ENCODE measurements around the gene ZFP57. TPM values are rescaled to one million over a fixed set of nuclear protein-coding genes. Genes with fewer than 3 reads are reported as not detected.

The ZFP57 gene
- total RNA-seq, 1 experiment from 2014 or later, result not detected

DNA sequence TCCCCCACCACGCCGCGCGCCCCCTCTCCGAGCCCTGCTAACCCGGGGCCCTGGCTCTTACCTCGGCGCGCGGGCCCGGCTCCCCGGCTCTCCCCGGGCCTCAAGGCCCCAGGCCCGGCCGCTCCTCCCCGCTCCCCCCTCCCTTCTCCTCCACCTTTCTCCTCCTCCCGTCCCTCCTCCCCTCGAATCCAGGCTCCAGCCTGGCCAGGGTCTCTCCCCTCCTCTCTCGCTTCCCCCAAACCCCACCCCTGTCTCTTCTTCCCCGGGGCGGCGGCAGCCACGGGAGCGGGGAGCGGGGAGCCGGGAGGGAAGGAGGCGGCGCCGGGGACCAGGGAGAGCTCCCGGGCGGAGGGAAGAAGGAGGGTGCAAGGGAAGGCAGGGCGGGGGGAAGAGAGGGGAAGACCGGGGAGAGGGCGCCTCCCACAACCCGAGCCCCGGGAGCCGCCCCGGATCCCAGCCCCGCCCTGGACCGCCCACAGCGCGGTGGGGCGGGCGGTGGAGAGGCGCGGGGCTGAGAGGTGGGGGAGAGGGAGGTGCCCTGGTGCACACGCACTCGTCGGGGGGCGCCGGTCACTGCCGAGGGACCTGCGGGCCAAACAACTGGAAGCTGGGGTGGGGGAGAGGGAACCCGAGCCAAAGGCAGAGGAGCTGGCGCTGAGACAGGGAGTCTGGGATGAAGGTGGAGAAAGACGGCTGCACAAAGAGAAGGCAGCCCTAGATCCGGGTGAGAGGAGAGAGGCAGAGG, 48.0 kb downstream of the ZFP57 start, which contains the start of gene GABBR1:
GABBR1 (minus strand) TSS at position 395 of the 745 bp plus-strand sequence. CDS start 798 bp downstream, outside the sequence.
- ChIA-PET POLR2A (no interaction called here), CTCF (interaction anchor here (0.5 to 1.1 kb wide), 10 partner anchors 9 to 118 kb away, joined by 3 to 7 read pairs (median 4); no protein-coding TSS in a partner anchor)
- peak within 1 kb of the TSS; percentile 58 for H3K4me3 ChIP-seq (ENCODE audit: low read depth, low read length)
- Mint-ChIP-seq H3K9me3 (ENCODE audit: unreplicated experiment) (no peaks in the 10 kb centered on the region), H3K4me3 (ENCODE audit: unreplicated experiment) (peak within 1 kb of the TSS; percentile 82), H3K36me3 (ENCODE audit: insufficient read depth, unreplicated experiment) (no peaks in the 10 kb centered on the region), H3K27me3 (ENCODE audit: insufficient read depth, unreplicated experiment) (peaks cover 28% of the 10 kb centered on the region), H3K4me1 (ENCODE audit: low read depth, unreplicated experiment) (peaks cover 14% of the 10 kb centered on the region), H3K27ac (ENCODE audit: unreplicated experiment) (peak within 1 kb of the TSS; percentile 4)
- BruUV-seq (replicated peaks), result no TSS peak
- no peaks in the 10 kb centered on the region for H3K36me3 ChIP-seq (ENCODE audit: control insufficient read depth, insufficient read depth, low read length)
- no peaks in the 10 kb centered on the region for H3K9me3 ChIP-seq
- 0 out of 2 replicates have a peak, but pooled peaks cover 5% of the 10 kb centered on the region for H3K4me1 ChIP-seq
- H3K27me3 ChIP-seq (replicated peaks; ENCODE audit: control insufficient read depth, insufficient read depth, low read length), result no peaks in the 10 kb centered on the region
- peak; percentile 78 to 79 for DNase-seq
- intact Hi-C loops (cut with micrococcal nuclease; ENCODE audit: unreplicated experiment), result no loop called here
- TF ChIP-seq, protein P1, sequence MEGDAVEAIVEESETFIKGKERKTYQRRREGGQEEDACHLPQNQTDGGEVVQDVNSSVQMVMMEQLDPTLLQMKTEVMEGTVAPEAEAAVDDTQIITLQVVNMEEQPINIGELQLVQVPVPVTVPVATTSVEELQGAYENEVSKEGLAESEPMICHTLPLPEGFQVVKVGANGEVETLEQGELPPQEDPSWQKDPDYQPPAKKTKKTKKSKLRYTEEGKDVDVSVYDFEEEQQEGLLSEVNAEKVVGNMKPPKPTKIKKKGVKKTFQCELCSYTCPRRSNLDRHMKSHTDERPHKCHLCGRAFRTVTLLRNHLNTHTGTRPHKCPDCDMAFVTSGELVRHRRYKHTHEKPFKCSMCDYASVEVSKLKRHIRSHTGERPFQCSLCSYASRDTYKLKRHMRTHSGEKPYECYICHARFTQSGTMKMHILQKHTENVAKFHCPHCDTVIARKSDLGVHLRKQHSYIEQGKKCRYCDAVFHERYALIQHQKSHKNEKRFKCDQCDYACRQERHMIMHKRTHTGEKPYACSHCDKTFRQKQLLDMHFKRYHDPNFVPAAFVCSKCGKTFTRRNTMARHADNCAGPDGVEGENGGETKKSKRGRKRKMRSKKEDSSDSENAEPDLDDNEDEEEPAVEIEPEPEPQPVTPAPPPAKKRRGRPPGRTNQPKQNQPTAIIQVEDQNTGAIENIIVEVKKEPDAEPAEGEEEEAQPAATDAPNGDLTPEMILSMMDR (IDR thresholded peaks at IDR 0.05; ENCODE audit: insufficient read depth in 1 of 2, low read depth in 1 of 2, low read length in 1 of 2, severe bottlenecking in 1 of 2, unreplicated experiment in 1 of 2), result no peak

DNA sequence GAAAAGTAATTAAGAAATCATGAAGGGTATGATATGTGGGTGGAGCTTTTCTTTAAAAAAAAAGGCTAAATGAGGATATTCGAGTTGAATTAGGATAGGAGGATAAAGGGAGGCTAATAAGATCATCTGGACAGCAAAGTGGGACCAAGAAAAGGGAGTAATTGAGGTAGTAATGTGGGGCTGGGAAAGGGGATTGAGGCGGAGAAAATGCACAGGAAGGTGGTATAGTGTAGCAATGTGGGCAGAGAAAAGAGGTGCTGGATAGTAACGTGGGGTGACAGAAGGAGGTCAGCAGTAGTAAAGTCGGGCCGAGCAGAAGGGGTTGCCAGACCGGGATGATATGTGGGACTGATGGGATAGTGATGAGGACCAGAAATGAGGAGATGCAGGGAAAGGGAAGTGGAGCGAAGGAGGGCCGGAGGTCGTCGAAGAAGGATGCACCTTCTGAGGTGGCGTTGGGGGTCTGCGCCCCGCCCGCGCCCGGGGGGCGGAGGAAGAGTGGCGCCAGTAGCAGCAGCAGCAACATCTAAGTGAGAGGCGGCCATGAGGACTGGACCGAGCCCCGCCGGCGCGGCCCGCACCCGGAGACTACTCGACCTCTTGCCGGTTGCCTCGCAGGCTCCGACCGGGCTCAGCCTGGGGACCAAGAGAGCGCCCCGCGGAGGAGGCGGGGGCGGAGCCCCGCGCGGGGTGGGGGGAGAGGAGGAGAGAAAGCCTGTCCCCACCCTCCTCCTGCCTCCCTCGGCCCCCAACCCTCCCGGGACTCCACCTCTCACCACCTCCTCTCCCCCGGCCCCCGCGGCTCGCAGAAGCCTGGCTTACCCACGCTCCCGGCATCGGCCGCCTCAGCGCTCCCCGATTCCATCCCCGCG, 48.9 kb downstream of the ZFP57 start:
- ChIA-PET POLR2A (no interaction called here), CTCF (interaction anchor here (0.5 to 1.0 kb wide), 4 partner anchors 10 to 64 kb away, joined by 3 to 7 read pairs (median 4); no protein-coding TSS in a partner anchor)
- DNase-seq, result peak; percentile 37 to 56
- no TSS peak for BruUV-seq (replicated peaks)
- H3K4me1 ChIP-seq, result 0 out of 2 replicates have a peak, but pooled peaks cover 5% of the 10 kb centered on the region
- H3K4me3 ChIP-seq (ENCODE audit: low read depth, low read length), result peak overlapping the region; percentile 58
- H3K36me3 ChIP-seq (ENCODE audit: control insufficient read depth, insufficient read depth, low read length), result no peaks in the 10 kb centered on the region
- H3K27me3 Mint-ChIP-seq (ENCODE audit: insufficient read depth, unreplicated experiment), result peaks cover 27% of the 10 kb centered on the region
- TF ChIP-seq, protein P1 (IDR thresholded peaks at IDR 0.05; ENCODE audit: insufficient read depth in 1 of 2, low read depth in 1 of 2, low read length in 1 of 2, severe bottlenecking in 1 of 2, unreplicated experiment in 1 of 2), result no peak
- no peaks in the 10 kb centered on the region for H3K27me3 ChIP-seq (replicated peaks; ENCODE audit: control insufficient read depth, insufficient read depth, low read length)
- intact Hi-C loops (cut with micrococcal nuclease; ENCODE audit: unreplicated experiment), result no loop called here
- peaks cover 14% of the 10 kb centered on the region for H3K4me1 Mint-ChIP-seq (ENCODE audit: low read depth, unreplicated experiment)
- no peaks in the 10 kb centered on the region for H3K36me3 Mint-ChIP-seq (ENCODE audit: insufficient read depth, unreplicated experiment)
- H3K27ac Mint-ChIP-seq (ENCODE audit: unreplicated experiment), result peak overlapping the region; percentile 4
- H3K4me3 Mint-ChIP-seq (ENCODE audit: unreplicated experiment), result peak overlapping the region; percentile 82
- H3K9me3 ChIP-seq, result no peaks in the 10 kb centered on the region
- H3K9me3 Mint-ChIP-seq (ENCODE audit: unreplicated experiment), result no peaks in the 10 kb centered on the region

DNA sequence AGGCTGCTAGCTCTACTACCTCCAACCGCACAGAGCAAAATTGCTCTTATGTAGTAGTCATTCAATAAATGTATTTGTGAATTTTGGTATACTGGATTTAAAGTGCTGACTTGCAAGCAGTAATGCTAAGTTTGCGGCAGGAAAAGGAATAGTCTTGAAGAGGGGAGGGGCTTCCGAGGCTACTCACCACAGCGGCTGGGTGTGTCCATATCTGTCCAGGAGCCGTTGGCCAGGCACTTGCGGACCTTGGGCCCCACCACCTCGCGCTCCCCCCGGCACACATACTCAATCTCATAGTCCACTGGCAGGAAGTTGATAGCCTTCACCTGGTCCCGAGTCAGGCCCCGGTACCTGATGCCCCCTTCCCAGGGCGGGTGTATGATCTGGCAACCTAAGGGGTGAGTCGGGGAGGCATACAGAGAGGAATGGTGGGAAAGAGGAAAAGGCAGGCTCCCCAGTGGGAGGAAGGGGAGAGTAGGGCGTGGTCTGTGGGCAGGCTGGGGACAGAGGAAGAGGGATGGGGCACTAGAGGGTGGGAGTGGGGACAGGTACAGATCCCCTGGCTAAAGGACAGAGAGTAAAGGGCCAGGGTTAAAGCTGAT, 49.6 kb downstream of the ZFP57 start:
- intact Hi-C loops (cut with micrococcal nuclease; ENCODE audit: unreplicated experiment), result no loop called here
- Histone ChIP-seq H3K36me3 (ENCODE audit: control insufficient read depth, insufficient read depth, low read length) (no peaks in the 10 kb centered on the region), H3K4me3 (ENCODE audit: low read depth, low read length) (no peak overlapping the region), H3K27me3 (replicated peaks; ENCODE audit: control insufficient read depth, insufficient read depth, low read length) (no peaks in the 10 kb centered on the region), H3K4me1 (0 out of 2 replicates have a peak, but pooled peaks cover 5% of the 10 kb centered on the region), H3K9me3 (no peaks in the 10 kb centered on the region)
- ChIA-PET CTCF (no interaction called here), POLR2A (no interaction called here)
- Mint-ChIP-seq H3K36me3 (ENCODE audit: insufficient read depth, unreplicated experiment) (no peaks in the 10 kb centered on the region), H3K4me3 (ENCODE audit: unreplicated experiment) (peak overlapping the region; percentile 82), H3K27me3 (ENCODE audit: insufficient read depth, unreplicated experiment) (peaks cover 33% of the 10 kb centered on the region), H3K4me1 (ENCODE audit: low read depth, unreplicated experiment) (peaks cover 14% of the 10 kb centered on the region), H3K27ac (ENCODE audit: unreplicated experiment) (no peak overlapping the region), H3K9me3 (ENCODE audit: unreplicated experiment) (no peaks in the 10 kb centered on the region)
- no peak for DNase-seq
- no TSS peak for BruUV-seq (replicated peaks)
- TF ChIP-seq, protein P1 (IDR thresholded peaks at IDR 0.05; ENCODE audit: insufficient read depth in 1 of 2, low read depth in 1 of 2, low read length in 1 of 2, severe bottlenecking in 1 of 2, unreplicated experiment in 1 of 2), result no peak

All from Caco-2 (cell line).